HCT116 (cell line): ENCODE data around the gene HMGCLL1. TPM values are rescaled to one million over a fixed set of nuclear protein-coding genes. Genes with fewer than 3 reads are reported as not detected.

ENCODE experiments used
- ATAC-seq: fragments of 200-7000 bp; cut with Tn5 transposase; 2 replicates; pipeline ENCODE4 v1.9.1; 2020; ENCODE audit warnings: mild to moderate bottlenecking, moderate library complexity
- BruUV-seq: library from RNA; stranded (reverse); fragments of 400-500 nt; replicated peaks from 2 replicates; lab custom pipeline; 2021; lab: Mats Ljungman, UMichigan
- CTCF ChIA-PET: fragments of 300-600 bp; sonication (Branson Sonifier 250); formaldehyde crosslinking; loops from one replicate; lab custom pipeline; 2021; ENCODE audit warnings: antibody characterized with exemption; lab: Charles Lee
- POLR2A ChIA-PET: fragments of 300-600, 350-600 bp; sonication (Branson Sonifier 250); formaldehyde crosslinking; loops from one replicate; lab custom pipeline; 2021; ENCODE audit warnings: antibody characterized with exemption; lab: Charles Lee
- RAD21 ChIA-PET, 2 experiments: fragments of 300-600 bp; sonication (Branson Sonifier 250); formaldehyde crosslinking; loops; one replicate each; lab custom pipeline; 2023; ENCODE audit warnings: low total read pairs in 2 of 2; ENCODE audit not compliant: uncharacterized antibody in 2 of 2, unreplicated experiment in 2 of 2, low non-redundant PET in 1 of 2; lab: Charles Lee
- DNase-seq: peaks from one replicate; pipeline ENCODE4 v3.0.0-alpha.2; 2010; ENCODE audit warnings: low read depth, low spot score
- H2AFZ ChIP-seq: fragments of 200-600 bp; shearing (Covaris generic), sonication (generic); 2 replicates; pipeline ENCODE4 v1.6.1; 2017; ENCODE audit warnings: low read depth, mixed run types, mixed read lengths, antibody characterized with exemption, low read length; ENCODE audit not compliant: poor library complexity, severe bottlenecking
- H3K27ac ChIP-seq: 2 replicates; pipeline ENCODE4 v1.5.1; 2012; ENCODE audit warnings: low read depth, low read length
- H3K27me3 ChIP-seq: fragments of 200-600 bp; sonication (generic); 2 replicates; pipeline ENCODE4 v1.6.1; 2016; ENCODE audit warnings: mixed run types, low read length, mixed read lengths; ENCODE audit not compliant: insufficient read depth
- H3K36me3 ChIP-seq, 2 experiments: fragments of 200-500 bp in 1 of 2; fragments of 200-600 bp in 1 of 2; sonication (Bioruptor generic) in 1 of 2; sonication (generic) in 1 of 2; 2 replicates each; pipeline versions ENCODE4 v1.5.1 to v1.6.1; 2014 to 2016; ENCODE audit warnings: low read length in 2 of 2, inconsistent platforms in 1 of 2, mixed read lengths in 1 of 2, mixed run types in 1 of 2; ENCODE audit not compliant: insufficient read depth in 2 of 2, control insufficient read depth in 1 of 2
- H3K4me1 ChIP-seq, 2 experiments: fragments of 200-600 bp in 1 of 2; sonication (generic) in 1 of 2; 2 replicates each; pipeline versions ENCODE4 v1.5.1 to v1.6.1; 2012 to 2017; ENCODE audit warnings: low read length in 2 of 2, inconsistent platforms in 1 of 2, mild to moderate bottlenecking in 1 of 2, mixed read lengths in 1 of 2, mixed run types in 1 of 2, moderate library complexity in 1 of 2; ENCODE audit not compliant: insufficient read depth in 2 of 2, control insufficient read depth in 1 of 2
- H3K4me2 ChIP-seq: fragments of 200-600 bp; sonication (generic); 2 replicates; pipeline ENCODE4 v1.6.1; 2017; ENCODE audit warnings: mixed run types, low read length, mixed read lengths
- H3K4me3 ChIP-seq, 2 experiments: fragments of 200-600 bp in 1 of 2; sonication (generic) in 1 of 2; replicated peaks in 1 of 2; 2 replicates each; pipeline ENCODE4 v1.5.1; 2011 to 2016; ENCODE audit warnings: low read length in 2 of 2, control low read depth in 1 of 2, low read depth in 1 of 2, mild to moderate bottlenecking in 1 of 2, mixed read lengths in 1 of 2, mixed run types in 1 of 2
- H3K79me2 ChIP-seq: fragments of 200-600 bp; sonication (generic); 2 replicates; pipeline ENCODE4 v1.6.1; 2017; ENCODE audit warnings: mild to moderate bottlenecking, mixed run types, low read length, moderate library complexity, mixed read lengths; ENCODE audit not compliant: insufficient read depth
- H3K9ac ChIP-seq: fragments of 200-600 bp; sonication (generic); 2 replicates; pipeline ENCODE4 v1.6.1; 2016; ENCODE audit warnings: low read length, mixed read lengths
- H3K9me2 ChIP-seq: fragments of 200-600 bp; sonication (generic), shearing (Covaris generic); 2 replicates; pipeline ENCODE4 v1.6.1; 2017; ENCODE audit warnings: mixed run types, mild to moderate bottlenecking, moderate library complexity; ENCODE audit not compliant: insufficient read depth
- H3K9me3 ChIP-seq, 2 experiments: fragments of 200-500 bp in 1 of 2; fragments of 200-600 bp in 1 of 2; sonication (Bioruptor generic) in 1 of 2; sonication (generic) in 1 of 2; 2 replicates each; pipeline ENCODE4 v1.6.1; 2014 to 2017; ENCODE audit warnings: low read length in 2 of 2, mixed read lengths in 2 of 2, inconsistent platforms in 1 of 2, low read depth in 1 of 2, mild to moderate bottlenecking in 1 of 2, mixed run types in 1 of 2, moderate library complexity in 1 of 2; ENCODE audit not compliant: control insufficient read depth in 1 of 2, insufficient read depth in 1 of 2
- H4K20me1 ChIP-seq: fragments of 200-600 bp; sonication (generic), shearing (Covaris generic); 2 replicates; pipeline ENCODE4 v1.6.1; 2017; ENCODE audit warnings: mixed run types, mild to moderate bottlenecking, moderate library complexity; ENCODE audit not compliant: insufficient read depth
- CBX3 ChIP-seq: IDR thresholded peaks from 2 replicates; pipeline ENCODE4 v1.6.1; 2012; ENCODE audit warnings: low read depth
- ELF1 ChIP-seq: IDR thresholded peaks from 2 replicates; pipeline ENCODE4 v1.6.1; 2012; ENCODE audit warnings: low read depth, borderline replicate concordance
- POLR2A ChIP-seq: IDR thresholded peaks from 2 replicates; pipeline ENCODE4 v1.7.0; 2011; ENCODE audit warnings: borderline replicate concordance; ENCODE audit not compliant: insufficient read depth, insufficient read length; ENCODE audit errors: extremely low read depth
- POLR2AphosphoS5 ChIP-seq: IDR thresholded peaks from 2 replicates; pipeline ENCODE4 v1.6.1; 2011; ENCODE audit warnings: mild to moderate bottlenecking, low read depth, low read length, moderate library complexity
- TCF7L2 ChIP-seq: IDR thresholded peaks from 2 replicates; pipeline ENCODE4 v1.7.0; 2011; ENCODE audit warnings: borderline replicate concordance, inconsistent platforms; ENCODE audit not compliant: insufficient read depth, insufficient read length; ENCODE audit errors: extremely low read depth
- YY1 ChIP-seq: IDR thresholded peaks from 2 replicates; pipeline ENCODE4 v1.6.1; 2011; ENCODE audit warnings: low read length, low read depth, moderate library complexity, mild to moderate bottlenecking; ENCODE audit not compliant: insufficient replicate concordance; ENCODE audit errors: extremely low read depth
- intact Hi-C: fragments of 100-400 bp; cut with micrococcal nuclease; formaldehyde crosslinking; loops from 2 replicates; pipeline ENCODE4 v1.10.0; 2022
- total RNA-seq: library from RNA; stranded (reverse); gene quantifications from one replicate; pipeline ENCODE4 v1.2.1, GENCODE V29; 2021; ENCODE audit not compliant: unreplicated experiment
- TF ChIP-seq, protein P1 (sequence below), 3 experiments: fragments of 200-600 bp in 1 of 3; sonication (generic) in 1 of 3; IDR thresholded peaks in 2 of 3; conservative IDR thresholded peaks in 1 of 3; 2 replicates each; pipeline ENCODE4 v1.5.1; 2012 to 2017; ENCODE audit warnings: low read depth in 2 of 3, low read length in 2 of 3, antibody characterized with exemption in 1 of 3, borderline replicate concordance in 1 of 3, control low read depth in 1 of 3, mild to moderate bottlenecking in 1 of 3, mixed read lengths in 1 of 3, mixed run types in 1 of 3, moderate library complexity in 1 of 3; ENCODE audit not compliant: insufficient read depth in 1 of 3
- TF ChIP-seq, protein P2 (sequence below): IDR thresholded peaks from 2 replicates; pipeline ENCODE4 v1.6.1; 2012; ENCODE audit warnings: low read depth

HMGCLL1 gene
- total RNA-seq, 1 experiment from 2014 or later = not detected

DNA sequence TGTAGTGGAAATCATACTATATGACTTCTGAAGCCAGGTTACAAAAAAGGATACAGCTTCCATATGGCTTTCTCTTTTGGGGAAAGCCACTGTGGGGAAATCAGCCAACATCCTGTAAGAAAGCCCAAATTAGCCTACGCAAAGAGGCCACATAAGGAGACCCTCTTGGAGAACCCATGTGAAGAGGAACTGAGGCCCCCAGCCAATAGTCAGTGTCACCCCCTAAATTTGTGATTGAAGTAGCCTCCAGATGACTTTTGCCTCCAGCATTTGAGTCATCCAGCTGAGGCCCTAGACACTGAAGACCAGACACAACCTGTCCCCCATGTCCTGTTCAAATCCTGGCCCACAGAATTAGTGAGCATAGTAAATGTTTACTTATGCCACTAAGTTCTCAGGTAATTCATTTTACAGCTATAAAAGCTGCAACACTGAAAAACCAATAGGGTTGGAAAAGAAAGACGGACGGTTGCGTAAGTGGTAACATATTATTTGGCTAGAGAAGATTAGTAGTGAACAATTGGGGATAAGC lies 60.4 kb downstream of the HMGCLL1 start:
- ATAC-seq (no peak), DNase-seq (no peak)
- no peak overlapping the region for H3K4me2 ChIP-seq
- BruUV-seq = no TSS peak
- no peaks in the 10 kb centered on the region for H3K79me2 ChIP-seq
- RAD21 ChIA-PET = no interaction called here
- CTCF ChIA-PET = no interaction called here
- no peak overlapping the region for H3K9ac ChIP-seq
- no peaks in the 10 kb centered on the region for H4K20me1 ChIP-seq
- H3K27ac ChIP-seq = no peak overlapping the region
- H3K4me1 ChIP-seq = no peaks in the 10 kb centered on the region
- TF ChIP-seq POLR2A (no peak), ELF1 (no peak), YY1 (no peak), TCF7L2 (no peak), POLR2AphosphoS5 (no peak), CBX3 (no peak)
- TF ChIP-seq, protein P1, sequence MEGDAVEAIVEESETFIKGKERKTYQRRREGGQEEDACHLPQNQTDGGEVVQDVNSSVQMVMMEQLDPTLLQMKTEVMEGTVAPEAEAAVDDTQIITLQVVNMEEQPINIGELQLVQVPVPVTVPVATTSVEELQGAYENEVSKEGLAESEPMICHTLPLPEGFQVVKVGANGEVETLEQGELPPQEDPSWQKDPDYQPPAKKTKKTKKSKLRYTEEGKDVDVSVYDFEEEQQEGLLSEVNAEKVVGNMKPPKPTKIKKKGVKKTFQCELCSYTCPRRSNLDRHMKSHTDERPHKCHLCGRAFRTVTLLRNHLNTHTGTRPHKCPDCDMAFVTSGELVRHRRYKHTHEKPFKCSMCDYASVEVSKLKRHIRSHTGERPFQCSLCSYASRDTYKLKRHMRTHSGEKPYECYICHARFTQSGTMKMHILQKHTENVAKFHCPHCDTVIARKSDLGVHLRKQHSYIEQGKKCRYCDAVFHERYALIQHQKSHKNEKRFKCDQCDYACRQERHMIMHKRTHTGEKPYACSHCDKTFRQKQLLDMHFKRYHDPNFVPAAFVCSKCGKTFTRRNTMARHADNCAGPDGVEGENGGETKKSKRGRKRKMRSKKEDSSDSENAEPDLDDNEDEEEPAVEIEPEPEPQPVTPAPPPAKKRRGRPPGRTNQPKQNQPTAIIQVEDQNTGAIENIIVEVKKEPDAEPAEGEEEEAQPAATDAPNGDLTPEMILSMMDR (IDR thresholded peaks at IDR 0.05 in 2 of 3, conservative IDR thresholded peaks at IDR 0.05 in 1 of 3; ENCODE audit: borderline replicate concordance in 1 of 3, insufficient read depth in 1 of 3, low read depth in 2 of 3, low read length in 2 of 3) = no peak
- TF ChIP-seq, protein P2, sequence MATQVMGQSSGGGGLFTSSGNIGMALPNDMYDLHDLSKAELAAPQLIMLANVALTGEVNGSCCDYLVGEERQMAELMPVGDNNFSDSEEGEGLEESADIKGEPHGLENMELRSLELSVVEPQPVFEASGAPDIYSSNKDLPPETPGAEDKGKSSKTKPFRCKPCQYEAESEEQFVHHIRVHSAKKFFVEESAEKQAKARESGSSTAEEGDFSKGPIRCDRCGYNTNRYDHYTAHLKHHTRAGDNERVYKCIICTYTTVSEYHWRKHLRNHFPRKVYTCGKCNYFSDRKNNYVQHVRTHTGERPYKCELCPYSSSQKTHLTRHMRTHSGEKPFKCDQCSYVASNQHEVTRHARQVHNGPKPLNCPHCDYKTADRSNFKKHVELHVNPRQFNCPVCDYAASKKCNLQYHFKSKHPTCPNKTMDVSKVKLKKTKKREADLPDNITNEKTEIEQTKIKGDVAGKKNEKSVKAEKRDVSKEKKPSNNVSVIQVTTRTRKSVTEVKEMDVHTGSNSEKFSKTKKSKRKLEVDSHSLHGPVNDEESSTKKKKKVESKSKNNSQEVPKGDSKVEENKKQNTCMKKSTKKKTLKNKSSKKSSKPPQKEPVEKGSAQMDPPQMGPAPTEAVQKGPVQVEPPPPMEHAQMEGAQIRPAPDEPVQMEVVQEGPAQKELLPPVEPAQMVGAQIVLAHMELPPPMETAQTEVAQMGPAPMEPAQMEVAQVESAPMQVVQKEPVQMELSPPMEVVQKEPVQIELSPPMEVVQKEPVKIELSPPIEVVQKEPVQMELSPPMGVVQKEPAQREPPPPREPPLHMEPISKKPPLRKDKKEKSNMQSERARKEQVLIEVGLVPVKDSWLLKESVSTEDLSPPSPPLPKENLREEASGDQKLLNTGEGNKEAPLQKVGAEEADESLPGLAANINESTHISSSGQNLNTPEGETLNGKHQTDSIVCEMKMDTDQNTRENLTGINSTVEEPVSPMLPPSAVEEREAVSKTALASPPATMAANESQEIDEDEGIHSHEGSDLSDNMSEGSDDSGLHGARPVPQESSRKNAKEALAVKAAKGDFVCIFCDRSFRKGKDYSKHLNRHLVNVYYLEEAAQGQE = no peak
- H3K27me3 ChIP-seq = peaks cover 10% of the 10 kb centered on the region; the same call in 1 of the 2 replicates
- POLR2A ChIA-PET = no interaction called here
- H3K9me2 ChIP-seq = no peaks in the 10 kb centered on the region
- no peak overlapping the region for H3K4me3 ChIP-seq
- intact Hi-C loops = no loop called here
- no peak overlapping the region for H2AFZ ChIP-seq
- H3K36me3 ChIP-seq = no peaks in the 10 kb centered on the region
- no peaks in the 10 kb centered on the region for H3K9me3 ChIP-seq
